Esophagus squamous epithelium (tissue), 5 donors: ENCODE measurements around the gene TOP3A. TPM values are rescaled to one million over a fixed set of nuclear protein-coding genes. Genes with fewer than 3 reads are reported as not detected.

Experiments
- DNase-seq: peaks from one replicate; lab custom pipeline; 2025; lab: John Stamatoyannopoulos, UW
- H3K27ac ChIP-seq, 4 donors: fragments of 200-600 bp; sonication (generic); one replicate each; pipeline ENCODE4 v1.5.1; 2016 to 2019; ENCODE audit warnings: mild to moderate bottlenecking in 1 of 4
- H3K27me3 ChIP-seq, 4 donors: fragments of 200-600 bp; sonication (generic); 1 replicate in 3 of 4; 2 replicates in 1 of 4; pipeline versions ENCODE4 v1.5.1 to v1.6.0; 2017 to 2021; ENCODE audit warnings: antibody characterized with exemption in 1 of 4
- H3K36me3 ChIP-seq, 3 donors: fragments of 200-600 bp; sonication (generic); one replicate each; pipeline ENCODE4 v1.5.1; 2016 to 2019
- H3K4me1 ChIP-seq, 3 donors: fragments of 200-600 bp; sonication (generic); one replicate each; pipeline ENCODE4 v1.5.1; 2017 to 2019
- H3K4me3 ChIP-seq, 4 donors: fragments of 200-600 bp; sonication (generic); 1 replicate in 3 of 4; 2 replicates in 1 of 4; pipeline ENCODE4 v1.5.1; 2016 to 2019; ENCODE audit warnings: mild to moderate bottlenecking in 2 of 4, moderate library complexity in 1 of 4
- H3K9me3 ChIP-seq, 3 donors: fragments of 200-600 bp; sonication (generic); one replicate each; pipeline ENCODE4 v1.5.1; 2016 to 2019
- CTCF ChIP-seq, 6 experiments: fragments of 450-650 bp in 4 of 6; fragments of 200-600 bp in 2 of 6; sonication (generic) in 2 of 6; IDR thresholded peaks; one replicate each; pipeline ENCODE4 v1.5.1; 2016 to 2019; ENCODE audit warnings: antibody characterized with exemption in 6 of 6, mild to moderate bottlenecking in 4 of 6, moderate library complexity in 4 of 6
- POLR2A ChIP-seq, 4 donors: fragments of 450-650 bp; IDR thresholded peaks; one replicate each; pipeline ENCODE4 v1.6.1; 2017; ENCODE audit warnings: antibody characterized with exemption in 4 of 4, mild to moderate bottlenecking in 4 of 4, moderate library complexity in 3 of 4
- WGBS, 2 donors: methylation state at CpG; one replicate each; pipeline ENCODE4 v1.1.5; 2018; 5-methylcytosine and 5-hydroxymethylcytosine counted together
- intact Hi-C: fragments of 100-400 bp; cut with DNase I; formaldehyde crosslinking; loops from one replicate; pipeline ENCODE4 v1.15.0; 2022
- total RNA-seq, 4 donors: library from RNA; depleted of rRNA; stranded (reverse); fragments of >200 nt; gene quantifications; one replicate each; pipeline ENCODE4 v1.1.0, GENCODE V29; 2016
- donor health status: DM: yes; HTN: yes; CAD: no.

The TOP3A gene
- total RNA-seq, 4 donors from 2014 or later: 17.9 to 34.0 (median 21.1) TPM

- 88% methylated on average over 8 of the region's 14 CpGs; no CpG with 5 or more reads in 1 of the 2 donors for WGBS, 2 donors
- Histone ChIP-seq H3K4me1 (peaks cover 10 to 48% (median 15%) of the 10 kb centered on the region in 3 donors), H3K27ac (no peak overlapping the region), H3K9me3 (no peaks in the 10 kb centered on the region), H3K27me3 (no peaks in the 10 kb centered on the region), H3K36me3 (peaks cover 6 to 39% (median 16%) of the 10 kb centered on the region in 3 donors), H3K4me3 (no peak overlapping the region)
- TF ChIP-seq POLR2A (IDR thresholded peaks at IDR 0.05) (no peak), CTCF (IDR thresholded peaks at IDR 0.05) (no peak)
- no peak for DNase-seq
- intact Hi-C loops: no loop called here
These were observed 84.3 kb downstream of the TOP3A start for GRCh38 chr17:18230288-18231141.

GRCh38 chr17:18229771-18230170, 85.0 kb downstream of the TOP3A start:
- intact Hi-C loops: no loop called here
- Histone ChIP-seq H3K4me3 (no peak overlapping the region), H3K4me1 (peaks cover 14 to 46% (median 14%) of the 10 kb centered on the region in 3 donors), H3K9me3 (no peaks in the 10 kb centered on the region), H3K27ac (no peak overlapping the region), H3K27me3 (no peaks in the 10 kb centered on the region), H3K36me3 (peaks cover 6 to 32% (median 10%) of the 10 kb centered on the region in 3 donors)
- WGBS, 2 donors: 60% methylated on average over 1 of the region's 7 CpGs; no CpG with 5 or more reads in 1 of the 2 donors
- TF ChIP-seq POLR2A (IDR thresholded peaks at IDR 0.05) (no peak), CTCF (IDR thresholded peaks at IDR 0.05) (no peak)
- DNase-seq: no peak

GRCh38 chr17:18229254-18229653, 85.5 kb downstream of the TOP3A start:
- DNase-seq: no peak
- H3K27me3 ChIP-seq: no peaks in the 10 kb centered on the region
- intact Hi-C loops: no loop called here
- no peaks in the 10 kb centered on the region for H3K9me3 ChIP-seq
- WGBS, 2 donors: 67 to 71% methylated on average over 2 to 3 of the region's 4 CpGs
- H3K36me3 ChIP-seq: peaks cover 3 to 27% (median 7%) of the 10 kb centered on the region in 3 donors
- TF ChIP-seq CTCF (IDR thresholded peaks at IDR 0.05) (no peak), POLR2A (IDR thresholded peaks at IDR 0.05) (no peak)
- no peak overlapping the region for H3K27ac ChIP-seq
- H3K4me3 ChIP-seq: no peak overlapping the region
- H3K4me1 ChIP-seq: peaks cover 19 to 46% (median 19%) of the 10 kb centered on the region in 3 donors

- H3K4me3 ChIP-seq: no peak overlapping the region
- peaks cover 19 to 45% (median 19%) of the 10 kb centered on the region in 3 donors for H3K4me1 ChIP-seq
- no peaks in the 10 kb centered on the region for H3K27me3 ChIP-seq
- DNase-seq: no peak
- H3K27ac ChIP-seq: no peak overlapping the region
- TF ChIP-seq CTCF (IDR thresholded peaks at IDR 0.05) (no peak), POLR2A (IDR thresholded peaks at IDR 0.05) (no peak)
- WGBS, 2 donors: 84% methylated on average over 10 of the region's 10 CpGs
- H3K36me3 ChIP-seq: peaks cover 0 to 16% (median 0%) of the 10 kb centered on the region in 3 donors
- intact Hi-C loops: no loop called here
- no peaks in the 10 kb centered on the region for H3K9me3 ChIP-seq
These were observed 86.6 kb downstream of the TOP3A start for GRCh38 chr17:18228176-18228682.

- no peak for DNase-seq
- 93 to 100% methylated on average over 1 to 5 of the region's 5 CpGs for WGBS, 2 donors
These were observed 87.2 kb downstream of the TOP3A start for GRCh38 chr17:18227635-18228034.

More at GRCh38 chr17:18227635-18228034, 87.2 kb downstream of the TOP3A start:
- no peaks in the 10 kb centered on the region for H3K27me3 ChIP-seq
- no peak overlapping the region for H3K27ac ChIP-seq
- intact Hi-C loops: no loop called here
- H3K36me3 ChIP-seq: peaks cover 0 to 11% (median 0%) of the 10 kb centered on the region in 3 donors
- peaks cover 19 to 45% (median 19%) of the 10 kb centered on the region in 3 donors for H3K4me1 ChIP-seq
- H3K4me3 ChIP-seq: no peak overlapping the region
- H3K9me3 ChIP-seq: no peaks in the 10 kb centered on the region
- no peak for TF ChIP-seq CTCF (IDR thresholded peaks at IDR 0.05)
- no peak for TF ChIP-seq POLR2A (IDR thresholded peaks at IDR 0.05)
